Subcutaneous adipose tissue (tissue), 4 donors: Measurements from ENCODE around the gene ORC5. TPM values are rescaled to one million over a fixed set of nuclear protein-coding genes. Genes with fewer than 3 reads are reported as not detected.

ENCODE experiments used
- total RNA-seq, 4 donors: library from RNA; depleted of rRNA; stranded (reverse); fragments of >200 nt; gene quantifications; one replicate each; pipeline ENCODE4 v1.1.0, GENCODE V29; 2016
- TF ChIP-seq, protein P1 (sequence below): fragments of 450-650 bp; IDR thresholded peaks from one replicate; pipeline ENCODE4 v1.5.1; 2016; ENCODE audit warnings: low read depth, mild to moderate bottlenecking, control low read depth, antibody characterized with exemption, moderate library complexity

ORC5 gene
- total RNA-seq, 4 donors from 2014 or later = 9.8 to 26.7 (median 13.3) TPM

GRCh38 chr7:104106108-104106905 lies 101.5 kb downstream of the ORC5 start:
- TF ChIP-seq, protein P1, sequence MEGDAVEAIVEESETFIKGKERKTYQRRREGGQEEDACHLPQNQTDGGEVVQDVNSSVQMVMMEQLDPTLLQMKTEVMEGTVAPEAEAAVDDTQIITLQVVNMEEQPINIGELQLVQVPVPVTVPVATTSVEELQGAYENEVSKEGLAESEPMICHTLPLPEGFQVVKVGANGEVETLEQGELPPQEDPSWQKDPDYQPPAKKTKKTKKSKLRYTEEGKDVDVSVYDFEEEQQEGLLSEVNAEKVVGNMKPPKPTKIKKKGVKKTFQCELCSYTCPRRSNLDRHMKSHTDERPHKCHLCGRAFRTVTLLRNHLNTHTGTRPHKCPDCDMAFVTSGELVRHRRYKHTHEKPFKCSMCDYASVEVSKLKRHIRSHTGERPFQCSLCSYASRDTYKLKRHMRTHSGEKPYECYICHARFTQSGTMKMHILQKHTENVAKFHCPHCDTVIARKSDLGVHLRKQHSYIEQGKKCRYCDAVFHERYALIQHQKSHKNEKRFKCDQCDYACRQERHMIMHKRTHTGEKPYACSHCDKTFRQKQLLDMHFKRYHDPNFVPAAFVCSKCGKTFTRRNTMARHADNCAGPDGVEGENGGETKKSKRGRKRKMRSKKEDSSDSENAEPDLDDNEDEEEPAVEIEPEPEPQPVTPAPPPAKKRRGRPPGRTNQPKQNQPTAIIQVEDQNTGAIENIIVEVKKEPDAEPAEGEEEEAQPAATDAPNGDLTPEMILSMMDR = no peak

- TF ChIP-seq, protein P1 = no peak
These were observed 108.9 kb downstream of the ORC5 start for GRCh38 chr7:104098890-104099289.

- TF ChIP-seq, protein P1 = no peak
These were observed 111.1 kb downstream of the ORC5 start for GRCh38 chr7:104096683-104097082.

GRCh38 chr7:104093127-104093526 lies 114.7 kb downstream of the ORC5 start:
- TF ChIP-seq, protein P1 = no peak

DNA sequence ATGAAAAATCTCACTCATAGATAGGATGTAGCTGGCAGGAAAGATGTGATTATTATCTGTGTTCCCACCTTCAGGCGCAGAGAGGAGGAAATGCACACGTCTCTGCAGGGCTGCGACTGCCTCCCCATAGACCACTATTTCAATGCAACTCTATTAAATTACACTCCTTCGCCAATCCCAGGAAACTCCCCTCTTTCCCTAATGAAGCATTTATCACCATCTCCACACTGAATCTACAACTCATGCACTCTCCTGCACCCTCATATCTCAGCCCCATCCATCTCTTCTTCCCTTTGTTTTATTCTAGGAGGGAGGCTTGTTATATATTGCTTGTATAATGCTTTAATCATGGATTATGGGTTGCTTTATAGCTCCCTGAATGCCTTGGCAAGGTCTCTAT lies 116.6 kb downstream of the ORC5 start:
- TF ChIP-seq, protein P1 = no peak

DNA sequence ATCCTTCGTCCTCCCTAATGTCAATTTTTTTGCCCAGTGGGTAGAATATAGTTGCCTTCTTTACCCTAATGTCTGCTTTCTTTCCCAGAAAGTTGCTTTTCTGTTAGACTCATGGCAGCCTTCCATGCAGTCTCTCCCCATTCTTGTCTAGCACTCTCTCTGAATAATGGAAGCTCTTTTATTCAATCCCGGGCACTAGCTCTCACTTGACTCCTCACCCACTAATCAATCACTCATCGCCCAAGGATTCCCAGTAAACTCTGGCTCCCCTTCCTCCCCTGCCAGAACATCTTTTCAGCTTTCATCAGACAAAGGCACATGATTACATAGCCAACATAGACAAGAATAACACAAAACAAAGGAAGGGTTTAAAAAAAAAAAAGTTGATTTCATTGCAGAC lies 118.2 kb downstream of the ORC5 start:
- TF ChIP-seq, protein P1 = no peak

DNA sequence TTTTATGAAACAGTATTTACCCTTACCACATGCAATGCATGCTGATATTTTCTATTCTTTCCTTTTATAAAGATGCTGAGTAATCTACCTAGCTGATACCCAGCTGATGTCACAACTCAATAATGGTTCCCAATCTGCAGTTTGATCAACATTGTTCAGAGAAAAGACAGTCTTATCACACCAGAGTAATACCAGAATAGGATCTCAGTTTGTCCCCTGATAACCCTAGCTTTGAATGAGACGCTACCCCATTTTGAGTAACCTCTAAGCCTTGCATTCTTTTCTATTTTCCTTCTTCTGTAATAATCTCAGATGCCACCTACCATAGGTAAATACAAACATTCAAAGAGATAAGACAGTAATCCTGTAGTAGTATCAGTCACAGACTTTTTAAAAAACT lies 118.8 kb downstream of the ORC5 start:
- TF ChIP-seq, protein P1 = no peak

Other genes with a start within 250 kb of the ORC5 start
- gene RELN, start 218.4 kb downstream of the ORC5 start, total RNA-seq = 1 to 10 TPM in 2 of 4 donors, under 1 TPM in 2; 0.57 to 4.2 (median 1.5) TPM
- not detected for gene LHFPL3, start 120.6 kb upstream of the ORC5 start, total RNA-seq